ENCODE measurements around the gene GABPB2. TPM values are rescaled to one million over a fixed set of nuclear protein-coding genes. Genes with fewer than 3 reads are reported as not detected.

The GABPB2 gene
- total and polyA plus RNA-seq, 4 donors = 0.94 to 13.3 (median 4.4) TPM

DNA sequence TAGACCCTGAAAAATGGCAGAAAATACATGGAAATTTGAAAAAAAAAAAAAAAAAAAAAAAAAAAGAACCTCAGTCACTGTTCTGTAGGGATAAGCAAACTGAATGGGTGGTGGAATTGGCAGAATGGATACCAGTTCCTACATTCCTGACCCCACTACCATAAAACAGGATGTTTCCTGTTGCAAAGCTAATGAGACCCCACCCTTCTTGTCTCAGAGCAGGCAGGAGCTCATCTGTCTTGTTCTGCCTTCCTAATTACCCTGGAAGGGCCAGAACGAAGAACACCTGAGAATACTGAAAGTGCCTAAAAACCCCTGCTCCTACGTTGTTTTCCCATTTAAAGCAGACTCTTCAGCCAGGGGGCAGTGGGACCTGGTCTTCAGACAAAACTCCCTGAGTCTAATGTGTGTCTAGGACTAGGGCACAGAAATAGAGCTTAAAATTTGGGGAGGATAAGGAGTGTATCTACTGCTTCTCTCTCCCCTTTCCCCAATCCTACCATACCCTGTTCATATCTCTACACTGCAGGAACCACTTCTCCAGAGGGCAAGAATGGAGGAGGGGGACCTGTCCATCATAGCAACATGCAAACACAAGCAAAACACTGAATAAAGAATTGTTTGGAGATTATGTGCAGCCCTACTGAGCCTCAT lies 19.1 kb upstream of the GABPB2 start:
- Histone ChIP-seq H3K27me3 (ENCODE audit: control insufficient read depth in 4 of 4, insufficient read depth in 4 of 4, low read length in 3 of 4) (no peaks in the 10 kb centered on the region), H3K4me3 (ENCODE audit: low read depth in 1 of 3, low read length in 3 of 3) (no peak overlapping the region), H3K4me1 (ENCODE audit: control insufficient read depth in 4 of 4, insufficient read depth in 4 of 4, low read length in 3 of 4) (peaks cover 0 to 26% (median 17%) of the 10 kb centered on the region in 4 donors), H3K9ac (ENCODE audit: low read depth in 1 of 2, low read length in 2 of 2) (no peak overlapping the region), H3K27ac (ENCODE audit: low read depth in 1 of 2, low read length in 2 of 2) (no peak overlapping the region), H3K36me3 (ENCODE audit: control insufficient read depth in 4 of 4, insufficient read depth in 3 of 4, low read depth in 1 of 4, low read length in 3 of 4) (peaks cover 4 to 45% (median 40%) of the 10 kb centered on the region in 4 donors), H3K9me3 (ENCODE audit: control insufficient read depth in 4 of 4, low read length in 3 of 4) (no peaks in the 10 kb centered on the region)
- TF ChIP-seq YY1 (IDR thresholded peaks at IDR 0.05) (no peak), JUND (IDR thresholded peaks at IDR 0.05) (no peak), NR2F2 (IDR thresholded peaks at IDR 0.05) (no peak), HNF4A (conservative IDR thresholded peaks at IDR 0.05) (no peak), FOXA1 (IDR thresholded peaks at IDR 0.05) (no peak), HNF4G (IDR thresholded peaks at IDR 0.05) (no peak), TAF1 (conservative IDR thresholded peaks at IDR 0.05) (no peak), SP1 (IDR thresholded peaks at IDR 0.05) (no peak), FOXA2 (IDR thresholded peaks at IDR 0.05) (no peak), RXRA (IDR thresholded peaks at IDR 0.05) (no peak)
- TF ChIP-seq, protein P1, sequence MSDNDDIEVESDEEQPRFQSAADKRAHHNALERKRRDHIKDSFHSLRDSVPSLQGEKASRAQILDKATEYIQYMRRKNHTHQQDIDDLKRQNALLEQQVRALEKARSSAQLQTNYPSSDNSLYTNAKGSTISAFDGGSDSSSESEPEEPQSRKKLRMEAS (IDR thresholded peaks at IDR 0.05) = no peak
- TF ChIP-seq, protein P2, sequence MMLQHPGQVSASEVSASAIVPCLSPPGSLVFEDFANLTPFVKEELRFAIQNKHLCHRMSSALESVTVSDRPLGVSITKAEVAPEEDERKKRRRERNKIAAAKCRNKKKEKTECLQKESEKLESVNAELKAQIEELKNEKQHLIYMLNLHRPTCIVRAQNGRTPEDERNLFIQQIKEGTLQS (IDR thresholded peaks at IDR 0.05) = no peak
- TF ChIP-seq, protein P3, sequence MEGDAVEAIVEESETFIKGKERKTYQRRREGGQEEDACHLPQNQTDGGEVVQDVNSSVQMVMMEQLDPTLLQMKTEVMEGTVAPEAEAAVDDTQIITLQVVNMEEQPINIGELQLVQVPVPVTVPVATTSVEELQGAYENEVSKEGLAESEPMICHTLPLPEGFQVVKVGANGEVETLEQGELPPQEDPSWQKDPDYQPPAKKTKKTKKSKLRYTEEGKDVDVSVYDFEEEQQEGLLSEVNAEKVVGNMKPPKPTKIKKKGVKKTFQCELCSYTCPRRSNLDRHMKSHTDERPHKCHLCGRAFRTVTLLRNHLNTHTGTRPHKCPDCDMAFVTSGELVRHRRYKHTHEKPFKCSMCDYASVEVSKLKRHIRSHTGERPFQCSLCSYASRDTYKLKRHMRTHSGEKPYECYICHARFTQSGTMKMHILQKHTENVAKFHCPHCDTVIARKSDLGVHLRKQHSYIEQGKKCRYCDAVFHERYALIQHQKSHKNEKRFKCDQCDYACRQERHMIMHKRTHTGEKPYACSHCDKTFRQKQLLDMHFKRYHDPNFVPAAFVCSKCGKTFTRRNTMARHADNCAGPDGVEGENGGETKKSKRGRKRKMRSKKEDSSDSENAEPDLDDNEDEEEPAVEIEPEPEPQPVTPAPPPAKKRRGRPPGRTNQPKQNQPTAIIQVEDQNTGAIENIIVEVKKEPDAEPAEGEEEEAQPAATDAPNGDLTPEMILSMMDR (IDR thresholded peaks at IDR 0.05; ENCODE audit: low read depth, low read length, missing input control) = no peak
- TF ChIP-seq, protein P4, sequence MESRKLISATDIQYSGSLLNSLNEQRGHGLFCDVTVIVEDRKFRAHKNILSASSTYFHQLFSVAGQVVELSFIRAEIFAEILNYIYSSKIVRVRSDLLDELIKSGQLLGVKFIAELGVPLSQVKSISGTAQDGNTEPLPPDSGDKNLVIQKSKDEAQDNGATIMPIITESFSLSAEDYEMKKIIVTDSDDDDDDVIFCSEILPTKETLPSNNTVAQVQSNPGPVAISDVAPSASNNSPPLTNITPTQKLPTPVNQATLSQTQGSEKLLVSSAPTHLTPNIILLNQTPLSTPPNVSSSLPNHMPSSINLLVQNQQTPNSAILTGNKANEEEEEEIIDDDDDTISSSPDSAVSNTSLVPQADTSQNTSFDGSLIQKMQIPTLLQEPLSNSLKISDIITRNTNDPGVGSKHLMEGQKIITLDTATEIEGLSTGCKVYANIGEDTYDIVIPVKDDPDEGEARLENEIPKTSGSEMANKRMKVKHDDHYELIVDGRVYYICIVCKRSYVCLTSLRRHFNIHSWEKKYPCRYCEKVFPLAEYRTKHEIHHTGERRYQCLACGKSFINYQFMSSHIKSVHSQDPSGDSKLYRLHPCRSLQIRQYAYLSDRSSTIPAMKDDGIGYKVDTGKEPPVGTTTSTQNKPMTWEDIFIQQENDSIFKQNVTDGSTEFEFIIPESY (IDR thresholded peaks at IDR 0.05) = no peak
- no peak for DNase-seq (ENCODE audit: low spot score)
- WGBS = 87% methylated on average over 2 of the region's 2 CpGs

DNA sequence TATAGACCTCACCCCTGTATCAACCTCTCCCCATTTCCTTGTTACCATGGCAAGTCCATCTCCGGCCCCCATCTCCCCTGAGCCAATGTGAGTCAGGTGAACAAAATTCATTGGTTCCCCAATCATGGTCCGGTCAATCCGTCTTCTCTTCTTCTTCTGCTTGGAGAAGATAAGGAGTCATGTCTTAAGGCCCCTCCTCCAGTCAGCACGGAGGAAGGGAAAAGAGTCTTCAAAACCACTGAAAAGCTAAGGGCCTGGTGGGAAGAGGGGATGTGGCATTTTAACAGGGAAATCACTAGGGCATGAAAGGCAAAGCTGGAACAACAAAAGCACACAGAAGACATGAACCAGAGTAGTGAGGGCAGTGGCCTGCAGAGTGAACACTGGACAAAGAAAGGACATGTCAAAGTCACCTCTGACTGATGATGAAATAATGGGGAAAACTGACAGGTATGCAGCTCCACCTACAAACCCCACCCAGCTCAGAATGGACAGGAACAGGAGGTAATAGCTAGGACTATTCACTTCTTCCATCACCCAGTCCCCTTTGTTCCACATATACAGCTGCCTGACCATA lies 15.5 kb upstream of the GABPB2 start:
- H3K27me3 ChIP-seq (ENCODE audit: control insufficient read depth in 4 of 4, insufficient read depth in 4 of 4, low read length in 3 of 4) = no peaks in the 10 kb centered on the region
- no peaks in the 10 kb centered on the region for H3K9me3 ChIP-seq (ENCODE audit: control insufficient read depth in 4 of 4, low read length in 3 of 4)
- TF ChIP-seq RAD21 (IDR thresholded peaks at IDR 0.05) = no peak
- no peak for TF ChIP-seq YY1 (IDR thresholded peaks at IDR 0.05)
- TF ChIP-seq FOXA1 (IDR thresholded peaks at IDR 0.05) = no peak
- TF ChIP-seq, protein P3 (IDR thresholded peaks at IDR 0.05; ENCODE audit: low read depth, low read length, missing input control) = no peak
- TF ChIP-seq, protein P2 (IDR thresholded peaks at IDR 0.05) = no peak
- TF ChIP-seq, protein P5, sequence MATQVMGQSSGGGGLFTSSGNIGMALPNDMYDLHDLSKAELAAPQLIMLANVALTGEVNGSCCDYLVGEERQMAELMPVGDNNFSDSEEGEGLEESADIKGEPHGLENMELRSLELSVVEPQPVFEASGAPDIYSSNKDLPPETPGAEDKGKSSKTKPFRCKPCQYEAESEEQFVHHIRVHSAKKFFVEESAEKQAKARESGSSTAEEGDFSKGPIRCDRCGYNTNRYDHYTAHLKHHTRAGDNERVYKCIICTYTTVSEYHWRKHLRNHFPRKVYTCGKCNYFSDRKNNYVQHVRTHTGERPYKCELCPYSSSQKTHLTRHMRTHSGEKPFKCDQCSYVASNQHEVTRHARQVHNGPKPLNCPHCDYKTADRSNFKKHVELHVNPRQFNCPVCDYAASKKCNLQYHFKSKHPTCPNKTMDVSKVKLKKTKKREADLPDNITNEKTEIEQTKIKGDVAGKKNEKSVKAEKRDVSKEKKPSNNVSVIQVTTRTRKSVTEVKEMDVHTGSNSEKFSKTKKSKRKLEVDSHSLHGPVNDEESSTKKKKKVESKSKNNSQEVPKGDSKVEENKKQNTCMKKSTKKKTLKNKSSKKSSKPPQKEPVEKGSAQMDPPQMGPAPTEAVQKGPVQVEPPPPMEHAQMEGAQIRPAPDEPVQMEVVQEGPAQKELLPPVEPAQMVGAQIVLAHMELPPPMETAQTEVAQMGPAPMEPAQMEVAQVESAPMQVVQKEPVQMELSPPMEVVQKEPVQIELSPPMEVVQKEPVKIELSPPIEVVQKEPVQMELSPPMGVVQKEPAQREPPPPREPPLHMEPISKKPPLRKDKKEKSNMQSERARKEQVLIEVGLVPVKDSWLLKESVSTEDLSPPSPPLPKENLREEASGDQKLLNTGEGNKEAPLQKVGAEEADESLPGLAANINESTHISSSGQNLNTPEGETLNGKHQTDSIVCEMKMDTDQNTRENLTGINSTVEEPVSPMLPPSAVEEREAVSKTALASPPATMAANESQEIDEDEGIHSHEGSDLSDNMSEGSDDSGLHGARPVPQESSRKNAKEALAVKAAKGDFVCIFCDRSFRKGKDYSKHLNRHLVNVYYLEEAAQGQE (IDR thresholded peaks at IDR 0.05) = no peak
- no peak for TF ChIP-seq SP1 (IDR thresholded peaks at IDR 0.05)
- peak; percentile 53 to 73 for TF ChIP-seq HNF4A (conservative IDR thresholded peaks at IDR 0.05)
- TF ChIP-seq, protein P4 (IDR thresholded peaks at IDR 0.05) = no peak
- TF ChIP-seq JUND (IDR thresholded peaks at IDR 0.05) = no peak
- peak in 1 of 2 donors; percentile 41 for TF ChIP-seq RXRA (IDR thresholded peaks at IDR 0.05)
- H3K9ac ChIP-seq (ENCODE audit: low read depth in 1 of 2, low read length in 2 of 2) = no peak overlapping the region
- H3K4me3 ChIP-seq (ENCODE audit: low read depth in 1 of 3, low read length in 3 of 3) = no peak overlapping the region
- no peak overlapping the region for H3K27ac ChIP-seq (ENCODE audit: low read depth in 1 of 2, low read length in 2 of 2)
- peaks cover 4 to 45% (median 40%) of the 10 kb centered on the region in 4 donors for H3K36me3 ChIP-seq (ENCODE audit: control insufficient read depth in 4 of 4, insufficient read depth in 3 of 4, low read depth in 1 of 4, low read length in 3 of 4)
- H3K4me1 ChIP-seq (ENCODE audit: control insufficient read depth in 4 of 4, insufficient read depth in 4 of 4, low read length in 3 of 4) = peaks cover 3 to 35% (median 24%) of the 10 kb centered on the region in 4 donors
- no peak for DNase-seq (ENCODE audit: low spot score)
- WGBS = 91% methylated on average over 4 of the region's 4 CpGs

All from liver (tissue), 9 donors.